22Rv1 (cell line): ENCODE measurements around the gene CBLN2.

Experiments
- ZFX ChIP-seq: fragments of 450-650 bp; IDR thresholded peaks from 2 replicates; pipeline ENCODE4 v1.6.1; 2017; ENCODE audit warnings: antibody characterized with exemption, borderline replicate concordance
- TF ChIP-seq, protein P1 (sequence below): fragments of 450-650 bp; IDR thresholded peaks from 2 replicates; pipeline ENCODE4 v1.5.1; 2017; ENCODE audit warnings: mild to moderate bottlenecking

DNA sequence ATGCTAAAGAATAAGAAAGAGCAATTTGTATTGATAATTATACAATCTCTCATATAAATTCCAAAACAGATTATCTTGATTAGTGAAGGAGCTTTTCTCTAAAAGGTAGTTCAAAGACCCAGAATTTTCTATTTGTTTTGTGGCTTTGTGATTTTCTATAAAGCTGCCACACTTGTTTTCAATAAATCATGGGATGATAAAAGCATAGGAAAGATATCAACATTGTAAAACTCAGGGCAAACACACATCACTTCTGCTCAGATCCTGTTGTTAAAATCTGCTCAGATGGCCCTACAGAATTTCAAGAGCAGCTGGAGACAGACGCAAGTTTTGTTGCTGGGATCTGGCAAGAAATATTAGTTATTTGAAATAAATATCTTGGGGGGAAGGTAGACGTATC lies 28.8 kb upstream of the CBLN2 start:
- TF ChIP-seq, protein P1, sequence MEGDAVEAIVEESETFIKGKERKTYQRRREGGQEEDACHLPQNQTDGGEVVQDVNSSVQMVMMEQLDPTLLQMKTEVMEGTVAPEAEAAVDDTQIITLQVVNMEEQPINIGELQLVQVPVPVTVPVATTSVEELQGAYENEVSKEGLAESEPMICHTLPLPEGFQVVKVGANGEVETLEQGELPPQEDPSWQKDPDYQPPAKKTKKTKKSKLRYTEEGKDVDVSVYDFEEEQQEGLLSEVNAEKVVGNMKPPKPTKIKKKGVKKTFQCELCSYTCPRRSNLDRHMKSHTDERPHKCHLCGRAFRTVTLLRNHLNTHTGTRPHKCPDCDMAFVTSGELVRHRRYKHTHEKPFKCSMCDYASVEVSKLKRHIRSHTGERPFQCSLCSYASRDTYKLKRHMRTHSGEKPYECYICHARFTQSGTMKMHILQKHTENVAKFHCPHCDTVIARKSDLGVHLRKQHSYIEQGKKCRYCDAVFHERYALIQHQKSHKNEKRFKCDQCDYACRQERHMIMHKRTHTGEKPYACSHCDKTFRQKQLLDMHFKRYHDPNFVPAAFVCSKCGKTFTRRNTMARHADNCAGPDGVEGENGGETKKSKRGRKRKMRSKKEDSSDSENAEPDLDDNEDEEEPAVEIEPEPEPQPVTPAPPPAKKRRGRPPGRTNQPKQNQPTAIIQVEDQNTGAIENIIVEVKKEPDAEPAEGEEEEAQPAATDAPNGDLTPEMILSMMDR: no peak
- TF ChIP-seq ZFX: no peak
